22Rv1 (cell line): ENCODE measurements around the gene PNPO.
A peak's percentile ranks its signal among the peaks of the same experiment; 100 is the strongest.

ENCODE experiments used
- H3K27ac ChIP-seq: fragments of 450-650 bp; 2 replicates; pipeline ENCODE4 v1.5.1; 2017
- ZFX ChIP-seq: fragments of 450-650 bp; IDR thresholded peaks from 2 replicates; pipeline ENCODE4 v1.6.1; 2017; ENCODE audit warnings: antibody characterized with exemption, borderline replicate concordance
- TF ChIP-seq, protein P1 (sequence below): fragments of 450-650 bp; IDR thresholded peaks from 2 replicates; pipeline ENCODE4 v1.5.1; 2017; ENCODE audit warnings: mild to moderate bottlenecking

Gene PNPO

DNA sequence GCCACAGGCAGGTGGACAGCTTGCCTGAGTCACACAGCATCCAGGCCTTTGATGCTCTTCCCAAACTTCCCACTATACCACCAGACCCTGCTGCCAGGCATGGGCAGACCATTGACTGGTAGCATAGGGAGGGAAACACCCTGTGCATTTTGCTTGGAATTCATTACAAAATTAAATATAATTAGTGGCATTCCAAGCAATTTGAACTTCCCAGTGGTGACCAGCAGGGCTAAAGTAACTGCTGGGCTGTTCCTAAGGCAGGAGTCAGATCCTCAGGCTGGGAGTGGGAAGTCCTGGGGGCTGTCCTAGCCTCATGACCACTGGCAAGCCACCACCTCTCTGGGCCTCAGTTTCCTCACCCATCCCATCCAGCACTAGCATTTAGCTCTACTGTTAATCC lies 12.5 kb downstream of the PNPO start:
- peak overlapping the region; percentile 98 for H3K27ac ChIP-seq
- TF ChIP-seq ZFX: no peak
- TF ChIP-seq, protein P1, sequence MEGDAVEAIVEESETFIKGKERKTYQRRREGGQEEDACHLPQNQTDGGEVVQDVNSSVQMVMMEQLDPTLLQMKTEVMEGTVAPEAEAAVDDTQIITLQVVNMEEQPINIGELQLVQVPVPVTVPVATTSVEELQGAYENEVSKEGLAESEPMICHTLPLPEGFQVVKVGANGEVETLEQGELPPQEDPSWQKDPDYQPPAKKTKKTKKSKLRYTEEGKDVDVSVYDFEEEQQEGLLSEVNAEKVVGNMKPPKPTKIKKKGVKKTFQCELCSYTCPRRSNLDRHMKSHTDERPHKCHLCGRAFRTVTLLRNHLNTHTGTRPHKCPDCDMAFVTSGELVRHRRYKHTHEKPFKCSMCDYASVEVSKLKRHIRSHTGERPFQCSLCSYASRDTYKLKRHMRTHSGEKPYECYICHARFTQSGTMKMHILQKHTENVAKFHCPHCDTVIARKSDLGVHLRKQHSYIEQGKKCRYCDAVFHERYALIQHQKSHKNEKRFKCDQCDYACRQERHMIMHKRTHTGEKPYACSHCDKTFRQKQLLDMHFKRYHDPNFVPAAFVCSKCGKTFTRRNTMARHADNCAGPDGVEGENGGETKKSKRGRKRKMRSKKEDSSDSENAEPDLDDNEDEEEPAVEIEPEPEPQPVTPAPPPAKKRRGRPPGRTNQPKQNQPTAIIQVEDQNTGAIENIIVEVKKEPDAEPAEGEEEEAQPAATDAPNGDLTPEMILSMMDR: no peak

DNA sequence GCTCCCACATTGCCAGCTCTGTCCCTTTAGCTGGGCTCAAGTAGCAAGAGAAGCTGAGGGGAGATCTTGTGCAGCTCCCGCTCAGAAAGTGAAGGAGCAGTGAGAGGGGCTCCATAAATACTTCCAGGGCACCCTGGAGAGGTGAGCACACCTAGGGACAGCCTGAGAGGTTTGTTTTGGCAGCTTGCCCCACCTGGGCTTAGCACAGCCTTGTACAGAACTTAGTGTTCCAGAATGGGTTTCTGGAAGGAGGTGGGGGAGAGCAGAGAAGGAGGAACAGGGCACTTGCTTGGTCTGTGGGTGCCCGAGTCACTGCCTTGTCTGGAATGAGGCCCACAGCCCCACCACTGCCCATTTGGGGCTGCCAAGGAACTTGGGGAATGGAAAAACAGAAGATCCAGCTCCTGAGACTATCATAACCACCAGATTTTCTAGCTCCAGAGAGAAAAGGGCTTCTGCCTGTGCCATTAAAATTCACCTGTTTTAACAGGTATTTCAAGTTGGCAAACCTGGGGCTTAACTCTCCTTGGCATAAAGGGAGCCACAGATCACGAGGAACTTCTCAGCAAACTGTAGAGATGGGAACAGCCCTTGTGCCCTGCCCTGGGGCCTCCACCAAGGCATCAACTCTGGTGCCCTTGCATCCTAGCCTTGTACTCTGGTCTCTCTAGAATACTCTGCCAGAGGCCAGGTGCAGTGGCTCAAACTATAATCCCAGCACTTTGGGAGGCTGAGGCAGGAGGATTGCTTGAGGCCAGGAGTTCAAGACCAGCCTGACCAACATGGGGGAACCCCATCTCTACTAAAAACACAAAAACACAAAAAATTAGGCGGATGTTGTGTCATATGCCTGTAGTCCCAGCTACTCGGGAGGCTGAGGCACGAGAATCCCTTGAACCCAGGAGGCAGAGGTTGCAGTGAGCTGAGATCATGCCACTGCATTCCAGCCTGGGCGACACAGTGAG lies 14.4 kb downstream of the PNPO start:
- TF ChIP-seq, protein P1: no peak
- TF ChIP-seq ZFX: no peak
- H3K27ac ChIP-seq: peak overlapping the region; percentile 98

DNA sequence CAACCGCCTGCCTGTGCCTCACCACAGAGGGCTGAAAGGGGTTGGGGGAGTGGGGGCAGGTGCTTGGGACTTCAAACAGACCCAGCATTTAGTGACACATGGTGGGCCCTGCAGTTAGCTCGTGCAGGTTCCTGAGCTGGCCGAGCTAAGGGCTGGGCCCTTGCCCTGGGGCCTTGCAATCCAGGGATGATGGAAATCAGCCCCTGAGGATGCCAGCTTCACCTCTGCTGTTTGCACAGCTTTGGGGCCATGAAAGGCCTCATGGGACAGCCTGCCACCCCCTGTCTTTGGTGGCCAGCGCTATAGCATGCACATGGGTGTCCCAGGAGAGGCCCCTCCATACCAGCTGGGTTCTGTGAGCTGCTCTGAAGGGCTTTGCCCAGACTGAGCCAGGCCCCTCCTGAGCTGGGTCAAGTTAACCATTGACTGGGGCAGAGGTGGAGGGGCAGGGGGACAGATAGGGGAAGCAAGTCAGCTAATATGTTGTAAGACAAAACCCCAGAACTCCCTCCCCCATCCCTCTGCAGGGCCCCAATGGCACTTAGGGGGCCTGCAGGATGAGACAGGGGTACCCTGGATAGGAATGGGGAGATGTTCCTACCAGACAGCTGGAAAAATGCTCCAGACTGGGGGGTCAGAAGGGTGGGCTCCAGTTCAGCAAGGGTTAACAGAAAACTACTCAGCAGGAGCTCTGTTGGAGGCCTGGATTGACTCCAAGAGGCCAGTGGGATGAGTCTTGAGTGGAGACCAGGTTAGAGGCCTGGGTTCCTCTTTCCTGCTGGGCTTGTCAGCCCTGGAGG lies 15.6 kb downstream of the PNPO start:
- peak overlapping the region; percentile 98 for H3K27ac ChIP-seq
- no peak for TF ChIP-seq ZFX
- TF ChIP-seq, protein P1: no peak

DNA sequence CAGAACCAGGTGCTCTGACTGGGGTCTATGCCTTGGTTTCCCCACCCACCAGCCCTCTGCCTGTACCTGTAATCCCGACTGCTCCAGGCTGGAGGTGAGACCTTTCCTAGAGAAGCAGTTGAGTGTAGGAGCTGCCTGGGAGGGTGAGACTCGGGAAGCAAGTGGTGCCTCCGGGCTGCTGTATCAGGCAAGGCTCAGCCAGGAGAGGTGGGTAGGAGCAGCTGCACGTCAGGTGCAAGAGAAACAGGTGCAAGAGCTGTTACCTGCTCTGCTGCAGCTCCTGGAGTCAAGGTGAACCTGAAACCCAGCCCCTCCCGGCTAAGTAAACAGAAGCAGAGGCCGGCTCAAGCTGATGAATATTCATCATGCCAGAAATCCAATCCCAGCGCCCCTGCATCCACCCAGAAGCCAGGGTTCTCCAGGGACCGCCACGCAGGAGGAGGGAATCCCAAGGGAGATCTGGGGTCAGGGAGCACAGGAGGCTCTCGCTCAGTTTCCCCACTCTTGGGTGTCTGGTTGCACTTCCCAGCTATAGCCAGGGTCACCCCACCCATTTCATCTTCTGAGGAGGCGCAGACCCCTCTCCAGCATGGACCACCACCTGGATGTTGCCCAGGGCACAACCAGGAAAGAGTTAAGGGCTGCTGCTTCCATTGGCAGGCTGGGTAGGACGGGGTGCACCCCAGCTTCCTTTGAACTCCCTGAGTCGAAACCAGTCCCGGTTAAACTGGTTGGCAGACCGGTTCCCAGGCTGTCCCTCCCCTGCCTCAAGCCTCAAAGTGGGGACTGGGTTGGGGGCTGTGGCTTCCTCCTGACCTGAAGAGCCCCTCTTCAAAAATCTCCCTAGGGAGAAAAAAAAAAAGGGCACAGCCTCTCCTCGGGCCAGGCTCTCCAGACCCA lies 16.5 kb downstream of the PNPO start, which contains the start of gene PRR15L:
Gene PRR15L (minus strand): TSS at position 293 of the 900 bp plus-strand sequence. CDS start 4,649 bp downstream, outside the sequence.
- H3K27ac ChIP-seq: peak within 1 kb of the TSS; percentile 98
- TF ChIP-seq, protein P1: no peak
- TF ChIP-seq ZFX: no peak

DNA sequence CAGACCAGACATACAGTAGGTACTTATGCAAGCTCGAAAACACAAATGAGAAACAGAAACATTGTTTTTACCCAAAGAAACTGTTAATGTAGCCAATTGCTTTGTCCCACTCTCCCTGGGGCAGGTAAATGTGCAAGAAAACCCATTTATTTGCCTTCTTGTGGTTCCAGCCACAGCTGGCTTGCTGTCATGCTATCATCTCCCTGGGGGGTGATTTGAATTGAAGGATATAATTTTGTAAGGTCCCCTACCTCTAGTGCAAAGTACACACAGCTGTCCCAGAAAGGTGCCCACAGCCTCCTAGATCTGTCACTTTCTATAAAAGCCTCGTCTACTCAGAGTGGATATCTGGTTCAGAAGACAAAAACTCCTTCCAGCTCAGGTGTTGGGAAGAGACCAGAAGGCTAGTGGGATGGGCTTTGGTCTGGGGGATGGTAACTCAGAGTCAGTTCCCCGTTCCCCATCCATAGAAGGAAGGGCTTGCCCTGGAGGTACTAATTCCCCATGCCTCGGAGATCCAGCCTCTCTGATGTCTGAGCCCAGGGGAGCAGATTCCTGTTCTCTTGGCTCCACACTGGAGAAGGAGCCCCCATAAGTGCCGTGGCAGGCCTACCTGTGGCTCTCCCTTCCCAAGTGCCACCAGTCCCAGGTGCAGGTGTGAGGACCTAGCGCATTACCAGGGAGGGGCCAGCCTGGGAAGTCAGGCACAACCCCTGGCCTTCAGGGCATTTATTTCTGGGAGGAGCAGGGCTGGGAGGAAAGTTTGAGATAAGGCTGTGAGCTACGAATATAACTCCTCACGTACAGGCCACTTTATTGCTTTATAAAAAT lies 18.7 kb downstream of the PNPO start:
- TF ChIP-seq, protein P1: no peak
- TF ChIP-seq ZFX: no peak
- H3K27ac ChIP-seq: no peak overlapping the region

DNA sequence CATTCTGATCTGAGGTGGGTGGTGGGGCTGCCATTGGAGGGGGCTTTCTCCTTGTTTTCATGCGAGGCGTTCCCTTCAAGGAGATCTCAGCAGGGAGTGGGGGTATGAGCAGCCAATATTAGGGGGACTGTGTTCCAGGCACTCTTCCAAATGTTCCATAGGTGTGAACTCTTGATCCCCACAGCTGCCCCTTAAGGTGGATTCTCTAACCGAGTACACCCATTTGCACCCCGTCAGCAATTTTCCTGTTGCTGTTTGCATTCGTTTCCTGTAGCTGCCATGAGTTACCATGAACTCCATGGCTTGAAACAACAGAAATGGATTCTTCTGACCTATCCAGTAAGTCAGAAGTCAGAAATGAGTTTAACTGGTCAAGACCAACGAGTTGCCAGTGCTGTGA lies 20.0 kb downstream of the PNPO start:
- no peak for TF ChIP-seq ZFX
- TF ChIP-seq, protein P1: no peak
- no peak overlapping the region for H3K27ac ChIP-seq
